ENCODE results near the gene ATG7.
A peak's percentile ranks its signal among the peaks of the same experiment; 100 is the strongest.
"Not testable (repeated sequence)": the region's sequence is repeated elsewhere in the genome, so short reads cannot be mapped to it uniquely, and the experiment has no call there.

The ATG7 gene

GRCh38 chr3:11391174-11391879, 119.1 kb downstream of the ATG7 start:
- no peak for DNase-seq

- DNase-seq: no peak
These were observed 120.0 kb downstream of the ATG7 start for GRCh38 chr3:11392014-11392859.

- DNase-seq: no peak
These were observed 120.6 kb downstream of the ATG7 start for GRCh38 chr3:11392860-11393114.

GRCh38 chr3:11393401-11393800, 121.2 kb downstream of the ATG7 start:
- DNase-seq: no peak

GRCh38 chr3:11394392-11394791, 122.2 kb downstream of the ATG7 start:
- DNase-seq: no peak

GRCh38 chr3:11400213-11400612, 128.0 kb downstream of the ATG7 start:
- no peak for DNase-seq

GRCh38 chr3:11401434-11401833, 129.2 kb downstream of the ATG7 start:
- DNase-seq: no peak

- no peak for DNase-seq
These were observed 133.1 kb downstream of the ATG7 start for GRCh38 chr3:11405323-11405722.

GRCh38 chr3:11407644-11408043, 135.4 kb downstream of the ATG7 start:
- DNase-seq: no peak

GRCh38 chr3:11408324-11408859, 136.2 kb downstream of the ATG7 start:
- not testable (repeated sequence) for DNase-seq

GRCh38 chr3:11410564-11410963, 138.4 kb downstream of the ATG7 start:
- DNase-seq: no peak

- no peak for DNase-seq
These were observed 139.8 kb downstream of the ATG7 start for GRCh38 chr3:11411956-11412355.

GRCh38 chr3:11413071-11413470, 140.9 kb downstream of the ATG7 start:
- DNase-seq: no peak

- no peak for DNase-seq
These were observed 142.9 kb downstream of the ATG7 start for GRCh38 chr3:11415099-11415498.

- no peak for DNase-seq
These were observed 147.9 kb downstream of the ATG7 start for GRCh38 chr3:11420066-11420465.

GRCh38 chr3:11422291-11422690, 150.1 kb downstream of the ATG7 start:
- no peak for DNase-seq

- DNase-seq: no peak
These were observed 151.7 kb downstream of the ATG7 start for GRCh38 chr3:11423868-11424267.

- no peak for DNase-seq
These were observed 152.1 kb downstream of the ATG7 start for GRCh38 chr3:11424277-11424676.

GRCh38 chr3:11430207-11430606, 158.0 kb downstream of the ATG7 start:
- no peak for DNase-seq

GRCh38 chr3:11430624-11431023, 158.4 kb downstream of the ATG7 start:
- DNase-seq: no peak

GRCh38 chr3:11431319-11431718, 159.1 kb downstream of the ATG7 start:
- no peak for DNase-seq

GRCh38 chr3:11434017-11434526, 161.9 kb downstream of the ATG7 start:
- peak; percentile 73 for DNase-seq

- DNase-seq: no peak
These were observed 162.4 kb downstream of the ATG7 start for GRCh38 chr3:11434563-11435096.
